DOHH2 (cell line): ENCODE data around the gene TRO.

Experiments used
- H3F3A ChIP-seq: fragments of 200-600 bp; sonication (generic), shearing (Covaris generic); 2 replicates; pipeline ENCODE4 v1.6.0; 2016; ENCODE audit warnings: antibody characterized with exemption, mild to moderate bottlenecking; ENCODE audit not compliant: control insufficient read depth, insufficient read depth
- H3K27ac ChIP-seq: fragments of 200-600 bp; sonication (generic); 2 replicates; pipeline ENCODE4 v1.5.1; 2014; ENCODE audit warnings: low read depth, mild to moderate bottlenecking, low read length, moderate library complexity
- H3K27me3 ChIP-seq: fragments of 200-600 bp; sonication (generic); 2 replicates; pipeline ENCODE4 v1.6.1; 2014; ENCODE audit warnings: mild to moderate bottlenecking, low read length, mixed read lengths; ENCODE audit not compliant: control insufficient read depth
- H3K36me3 ChIP-seq: fragments of 200-600 bp; sonication (generic); 2 replicates; pipeline ENCODE4 v1.6.1; 2014; ENCODE audit warnings: mild to moderate bottlenecking, low read length, moderate library complexity, mixed read lengths; ENCODE audit not compliant: control insufficient read depth
- H3K4me1 ChIP-seq: fragments of 200-600 bp; sonication (generic); 2 replicates; pipeline ENCODE4 v1.6.1; 2014; ENCODE audit warnings: mild to moderate bottlenecking, low read length, mixed read lengths; ENCODE audit not compliant: control insufficient read depth
- H3K4me2 ChIP-seq: fragments of 200-600 bp; sonication (generic); 2 replicates; pipeline ENCODE4 v1.6.0; 2014; ENCODE audit warnings: mild to moderate bottlenecking, low read length, moderate library complexity
- H3K4me3 ChIP-seq: fragments of 200-600 bp; sonication (generic); 2 replicates; pipeline ENCODE4 v1.5.1; 2014; ENCODE audit warnings: mild to moderate bottlenecking, low read length, mixed read lengths
- H3K79me2 ChIP-seq: fragments of 200-600 bp; sonication (generic); 2 replicates; pipeline ENCODE4 v1.6.1; 2014; ENCODE audit warnings: mild to moderate bottlenecking, low read length, mixed read lengths; ENCODE audit not compliant: control insufficient read depth
- H3K9me2 ChIP-seq: fragments of 200-600 bp; sonication (generic); replicated peaks from 2 replicates; pipeline ENCODE4 v1.6.1; 2014; ENCODE audit warnings: mild to moderate bottlenecking, low read length, mixed read lengths; ENCODE audit not compliant: control insufficient read depth
- H3K9me3 ChIP-seq: fragments of 200-600 bp; sonication (generic); 2 replicates; pipeline ENCODE4 v1.6.1; 2014; ENCODE audit warnings: antibody characterized with exemption, low read length, mixed read lengths; ENCODE audit not compliant: control insufficient read depth, insufficient read depth
- H4K20me1 ChIP-seq: fragments of 200-600 bp; sonication (generic); 2 replicates; pipeline ENCODE4 v1.6.0; 2014; ENCODE audit warnings: low read depth, mild to moderate bottlenecking, antibody characterized with exemption, low read length, moderate library complexity; ENCODE audit not compliant: control insufficient read depth, insufficient read depth
- CTCF ChIP-seq: fragments of 200-600 bp; sonication (generic); IDR thresholded peaks from one replicate; pipeline ENCODE4 v1.5.1; 2014; ENCODE audit warnings: antibody characterized with exemption, mild to moderate bottlenecking, low read depth, low read length; ENCODE audit not compliant: poor library complexity, severe bottlenecking
- EZH2phosphoT487 ChIP-seq: fragments of 200-600 bp; sonication (generic); IDR thresholded peaks from 2 replicates; pipeline ENCODE4 v1.6.1; 2017; ENCODE audit warnings: borderline replicate concordance, mild to moderate bottlenecking, antibody characterized with exemption, low read length, moderate library complexity, mixed read lengths

Gene TRO

DNA sequence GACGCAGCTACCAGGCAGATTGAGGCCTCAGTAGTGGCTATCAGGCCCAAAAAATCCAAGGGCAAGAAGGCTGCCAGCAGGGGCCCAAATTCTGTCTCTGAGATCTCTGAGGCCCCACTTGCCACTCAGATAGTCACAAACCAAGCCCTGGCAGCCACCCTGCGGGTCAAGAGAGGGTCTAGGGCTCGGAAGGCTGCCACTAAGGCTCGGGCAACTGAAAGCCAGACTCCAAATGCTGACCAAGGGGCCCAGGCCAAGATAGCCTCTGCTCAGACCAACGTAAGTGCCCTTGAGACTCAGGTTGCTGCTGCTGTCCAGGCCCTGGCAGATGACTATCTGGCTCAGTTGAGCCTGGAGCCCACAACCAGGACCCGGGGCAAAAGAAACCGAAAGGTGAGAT, 2.8 kb downstream of the TRO start:
- no peaks in the 10 kb centered on the region for H3K79me2 ChIP-seq
- no peaks in the 10 kb centered on the region for H3K4me1 ChIP-seq
- no peaks in the 10 kb centered on the region for H3K9me2 ChIP-seq
- no peak overlapping the region for H3K4me2 ChIP-seq
- no peaks in the 10 kb centered on the region for H3K27me3 ChIP-seq
- no peak overlapping the region for H3K27ac ChIP-seq
- H3F3A ChIP-seq: no peaks in the 10 kb centered on the region
- H3K4me3 ChIP-seq: no peak overlapping the region
- TF ChIP-seq EZH2phosphoT487: no peak
- TF ChIP-seq CTCF: no peak
- H3K36me3 ChIP-seq: no peaks in the 10 kb centered on the region
- H3K9me3 ChIP-seq: no peaks in the 10 kb centered on the region
- H4K20me1 ChIP-seq: no peaks in the 10 kb centered on the region

DNA sequence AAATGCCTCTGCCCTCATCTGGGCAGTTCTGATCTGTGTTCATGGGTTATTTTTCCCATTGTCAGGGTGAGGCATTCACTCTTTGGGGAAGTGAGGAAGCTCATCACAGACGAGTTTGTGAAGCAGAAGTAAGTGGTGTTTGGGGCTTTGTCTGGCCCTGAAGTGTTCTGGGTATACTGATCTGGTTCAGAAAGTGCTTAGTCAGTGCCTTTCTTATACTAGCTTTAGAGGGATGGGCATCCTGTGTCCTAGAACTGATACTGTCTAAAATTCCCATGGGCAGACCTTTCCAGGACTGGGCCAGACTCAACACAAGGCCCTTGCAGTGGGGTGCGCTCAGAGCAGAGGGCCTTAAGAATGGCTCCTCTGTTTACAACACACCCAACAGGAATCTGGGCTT, 6.4 kb downstream of the TRO start:
- no peaks in the 10 kb centered on the region for H3F3A ChIP-seq
- no peaks in the 10 kb centered on the region for H3K27me3 ChIP-seq
- TF ChIP-seq CTCF: no peak
- TF ChIP-seq EZH2phosphoT487: no peak
- H3K9me2 ChIP-seq: no peaks in the 10 kb centered on the region
- no peak overlapping the region for H3K4me3 ChIP-seq
- no peaks in the 10 kb centered on the region for H3K36me3 ChIP-seq
- no peaks in the 10 kb centered on the region for H3K9me3 ChIP-seq
- no peaks in the 10 kb centered on the region for H3K79me2 ChIP-seq
- no peaks in the 10 kb centered on the region for H4K20me1 ChIP-seq
- no peak overlapping the region for H3K27ac ChIP-seq
- no peak overlapping the region for H3K4me2 ChIP-seq
- H3K4me1 ChIP-seq: no peaks in the 10 kb centered on the region

DNA sequence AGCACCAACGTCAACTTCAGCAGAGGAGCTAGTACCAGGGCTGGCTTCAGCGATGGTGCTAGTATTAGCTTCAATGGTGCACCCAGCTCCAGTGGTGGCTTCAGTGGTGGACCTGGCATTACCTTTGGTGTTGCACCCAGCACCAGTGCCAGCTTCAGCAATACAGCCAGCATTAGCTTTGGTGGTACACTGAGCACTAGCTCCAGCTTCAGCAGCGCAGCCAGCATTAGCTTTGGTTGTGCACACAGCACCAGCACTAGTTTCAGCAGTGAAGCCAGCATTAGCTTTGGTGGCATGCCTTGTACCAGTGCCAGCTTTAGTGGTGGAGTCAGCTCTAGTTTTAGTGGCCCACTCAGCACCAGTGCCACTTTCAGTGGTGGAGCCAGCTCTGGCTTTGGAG, 8.3 kb downstream of the TRO start:
- TF ChIP-seq EZH2phosphoT487 (no peak), CTCF (no peak)
- Histone ChIP-seq H3K4me3 (no peak overlapping the region), H3K79me2 (no peaks in the 10 kb centered on the region), H3K9me3 (no peaks in the 10 kb centered on the region), H3K4me1 (no peaks in the 10 kb centered on the region), H4K20me1 (no peaks in the 10 kb centered on the region), H3K4me2 (no peak overlapping the region), H3K9me2 (no peaks in the 10 kb centered on the region), H3K36me3 (no peaks in the 10 kb centered on the region), H3K27me3 (no peaks in the 10 kb centered on the region), H3F3A (no peaks in the 10 kb centered on the region), H3K27ac (no peak overlapping the region)
